Smooth muscle cell (in vitro differentiated cells): ENCODE results near the gene WDR88. TPM values are rescaled to one million over a fixed set of nuclear protein-coding genes. Genes with fewer than 3 reads are reported as not detected.

ENCODE experiments used
- DNase-seq: peaks from one replicate; lab custom pipeline; 2025; ENCODE audit not compliant: unreplicated experiment; lab: John Stamatoyannopoulos, UW
- H2AFZ ChIP-seq: fragments of 200-600 bp; sonication (generic); 2 replicates; pipeline ENCODE4 v1.6.0; 2016; ENCODE audit warnings: antibody characterized with exemption, low read depth, mild to moderate bottlenecking
- H3F3A ChIP-seq: fragments of 200-600 bp; sonication (generic); 2 replicates; pipeline ENCODE4 v1.6.0; 2017; ENCODE audit warnings: antibody characterized with exemption, low read depth
- H3K27ac ChIP-seq: fragments of 200-600 bp; sonication (generic); 2 replicates; pipeline ENCODE4 v1.5.1; 2016; ENCODE audit warnings: low read depth, mild to moderate bottlenecking
- H3K27me3 ChIP-seq: fragments of 200-600 bp; sonication (generic); 2 replicates; pipeline ENCODE4 v1.6.1; 2016; ENCODE audit warnings: low read depth, mild to moderate bottlenecking
- H3K36me3 ChIP-seq: fragments of 200-600 bp; sonication (generic); 2 replicates; pipeline ENCODE4 v1.5.1; 2016; ENCODE audit warnings: low read depth
- H3K4me1 ChIP-seq: fragments of 200-600 bp; sonication (generic); 2 replicates; pipeline ENCODE4 v1.5.1; 2016; ENCODE audit warnings: low read depth
- H3K4me2 ChIP-seq: fragments of 200-600 bp; sonication (generic); 2 replicates; pipeline ENCODE4 v1.6.0; 2016; ENCODE audit warnings: mild to moderate bottlenecking
- H3K4me3 ChIP-seq: fragments of 200-600 bp; sonication (generic); 2 replicates; pipeline ENCODE4 v1.5.1; 2016; ENCODE audit warnings: mild to moderate bottlenecking
- H3K79me2 ChIP-seq: fragments of 200-600 bp; sonication (generic); 2 replicates; pipeline ENCODE4 v1.6.0; 2016; ENCODE audit warnings: low read depth, mild to moderate bottlenecking
- H3K9ac ChIP-seq: fragments of 200-600 bp; sonication (generic); 2 replicates; pipeline ENCODE4 v1.6.0; 2016; ENCODE audit warnings: low read depth
- H3K9me3 ChIP-seq: fragments of 200-600 bp; sonication (generic); replicated peaks from 2 replicates; pipeline ENCODE4 v1.5.1; 2016; ENCODE audit warnings: low read depth
- H4K20me1 ChIP-seq: fragments of 200-600 bp; sonication (generic); 2 replicates; pipeline ENCODE4 v1.6.0; 2016; ENCODE audit warnings: low read depth
- CTCF ChIP-seq: fragments of 200-600 bp; sonication (generic); IDR thresholded peaks from 2 replicates; pipeline ENCODE4 v1.5.1; 2017; ENCODE audit warnings: borderline replicate concordance, mild to moderate bottlenecking, antibody characterized with exemption; ENCODE audit not compliant: insufficient read depth, poor library complexity, severe bottlenecking
- WGBS: methylation state at CpG from one replicate; pipeline ENCODE4 v1.1.7; 2016; ENCODE audit warnings: low lambda C conversion rate; 5-methylcytosine and 5-hydroxymethylcytosine counted together
- polyA plus RNA-seq: library from polyadenylated mRNA; unstranded; fragments of >200 nt; fragmentation: Nextera tagmentation; extraction: Ambion mirVana; gene quantifications from 2 replicates; pipeline ENCODE4 v1.2.1, GENCODE V29; 2016
- total RNA-seq: library from RNA; depleted of rRNA; stranded (reverse); fragments of >200 nt; gene quantifications from 2 replicates; pipeline ENCODE4 v1.2.3, GENCODE V29; 2014

Gene WDR88
- total and polyA plus RNA-seq, 2 experiments from 2014 or later, result not detected

- Histone ChIP-seq H2AFZ (no peak overlapping the region), H3K4me1 (no peaks in the 10 kb centered on the region), H3K36me3 (peaks cover 6% of the 10 kb centered on the region), H3K4me3 (no peak overlapping the region), H3K27me3 (no peaks in the 10 kb centered on the region), H4K20me1 (no peaks in the 10 kb centered on the region), H3K9ac (no peak overlapping the region), H3K9me3 (no peaks in the 10 kb centered on the region), H3K79me2 (no peaks in the 10 kb centered on the region), H3K27ac (no peak overlapping the region), H3F3A (no peaks in the 10 kb centered on the region), H3K4me2 (no peak overlapping the region)
- no peak for TF ChIP-seq CTCF
- WGBS, result 99% methylated on average over 8 of the region's 8 CpGs
- no peak for DNase-seq
Observed at GRCh38 chr19:33117501-33117900, 14.4 kb upstream of the WDR88 start.

GRCh38 chr19:33118643-33119042, 13.3 kb upstream of the WDR88 start:
- no peaks in the 10 kb centered on the region for H3F3A ChIP-seq
- H4K20me1 ChIP-seq, result no peaks in the 10 kb centered on the region
- TF ChIP-seq CTCF, result no peak
- no peaks in the 10 kb centered on the region for H3K79me2 ChIP-seq
- no peaks in the 10 kb centered on the region for H3K27me3 ChIP-seq
- no peak overlapping the region for H3K9ac ChIP-seq
- H3K27ac ChIP-seq, result no peak overlapping the region
- H3K36me3 ChIP-seq, result peaks cover 6% of the 10 kb centered on the region
- WGBS, result 98% methylated on average over 10 of the region's 10 CpGs
- no peaks in the 10 kb centered on the region for H3K4me1 ChIP-seq
- no peak overlapping the region for H2AFZ ChIP-seq
- no peak overlapping the region for H3K4me3 ChIP-seq
- H3K9me3 ChIP-seq, result no peaks in the 10 kb centered on the region
- no peak for DNase-seq
- H3K4me2 ChIP-seq, result no peak overlapping the region

- Histone ChIP-seq H3K27ac (no peak overlapping the region), H3K9me3 (no peaks in the 10 kb centered on the region), H2AFZ (no peak overlapping the region), H3K36me3 (no peaks in the 10 kb centered on the region), H3K4me3 (no peak overlapping the region), H4K20me1 (no peaks in the 10 kb centered on the region), H3F3A (no peaks in the 10 kb centered on the region), H3K4me1 (peaks cover 3% of the 10 kb centered on the region), H3K27me3 (no peaks in the 10 kb centered on the region), H3K9ac (no peak overlapping the region), H3K4me2 (no peak overlapping the region), H3K79me2 (no peaks in the 10 kb centered on the region)
- TF ChIP-seq CTCF, result no peak
- 68% methylated on average over 10 of the region's 10 CpGs for WGBS
- DNase-seq, result no peak
Observed at GRCh38 chr19:33124207-33125098, 7.5 kb upstream of the WDR88 start.
